H9 (cell line): ENCODE results near the gene KIF4A. TPM values are rescaled to one million over a fixed set of nuclear protein-coding genes. Genes with fewer than 3 reads are reported as not detected.

Source experiments
- DNase-seq: peaks from one replicate; pipeline ENCODE4 v3.0.0-alpha.2; 2017
- H2AFZ ChIP-seq: one replicate; pipeline ENCODE4 v1.6.1; 2013; ENCODE audit warnings: mild to moderate bottlenecking, low read length, control low read depth, moderate library complexity
- H2AK5ac ChIP-seq: 2 replicates; pipeline ENCODE4 v1.6.1; 2013; ENCODE audit warnings: low read length, control low read depth, mixed read lengths; ENCODE audit not compliant: insufficient read length
- H2BK120ac ChIP-seq: one replicate; pipeline ENCODE4 v1.6.1; 2013; ENCODE audit warnings: low read depth, mild to moderate bottlenecking, low read length, control low read depth, inconsistent platforms; ENCODE audit not compliant: poor library complexity, severe bottlenecking
- H2BK12ac ChIP-seq: 2 replicates; pipeline ENCODE4 v1.6.1; 2013; ENCODE audit warnings: low read length, control low read depth, mixed read lengths, low read depth; ENCODE audit not compliant: insufficient read length
- H2BK15ac ChIP-seq: 2 replicates; pipeline ENCODE4 v1.6.1; 2013; ENCODE audit warnings: low read depth, low read length, control low read depth
- H2BK20ac ChIP-seq: one replicate; pipeline ENCODE4 v1.6.1; 2013; ENCODE audit warnings: low read depth, mild to moderate bottlenecking, low read length, control low read depth, inconsistent platforms; ENCODE audit not compliant: poor library complexity, severe bottlenecking
- H2BK5ac ChIP-seq: 2 replicates; pipeline ENCODE4 v1.6.1; 2013; ENCODE audit warnings: low read length, control low read depth, mixed read lengths; ENCODE audit not compliant: insufficient read length
- H3K14ac ChIP-seq: 2 replicates; pipeline ENCODE4 v1.6.1; 2013; ENCODE audit warnings: low read length, control low read depth; ENCODE audit not compliant: insufficient read depth
- H3K18ac ChIP-seq: 2 replicates; pipeline ENCODE4 v1.6.1; 2013; ENCODE audit warnings: low read depth, mild to moderate bottlenecking, mixed read lengths, low read length, control low read depth; ENCODE audit not compliant: insufficient read length
- H3K23ac ChIP-seq: 2 replicates; pipeline ENCODE4 v1.6.1; 2013; ENCODE audit warnings: low read length, control low read depth, mixed read lengths, low read depth; ENCODE audit not compliant: insufficient read length
- H3K23me2 ChIP-seq: 2 replicates; pipeline ENCODE4 v1.6.1; 2013; ENCODE audit warnings: low read depth, mild to moderate bottlenecking, mixed read lengths, low read length, control low read depth; ENCODE audit not compliant: insufficient read length, poor library complexity, severe bottlenecking
- H3K27ac ChIP-seq: 2 replicates; pipeline ENCODE4 v1.5.1; 2013; ENCODE audit warnings: low read length, control low read depth, mixed read lengths, low read depth; ENCODE audit not compliant: insufficient read length
- H3K27me3 ChIP-seq: 2 replicates; pipeline ENCODE4 v1.6.1; 2013; ENCODE audit warnings: low read length, control low read depth, inconsistent platforms; ENCODE audit not compliant: insufficient read depth
- H3K4ac ChIP-seq: 2 replicates; pipeline ENCODE4 v1.6.1; 2013; ENCODE audit warnings: low read depth, mild to moderate bottlenecking, control low read depth, inconsistent platforms, low read length, moderate library complexity
- H3K4me1 ChIP-seq: 2 replicates; pipeline ENCODE4 v1.6.1; 2013; ENCODE audit warnings: low read length, control low read depth, inconsistent platforms; ENCODE audit not compliant: insufficient read depth
- H3K4me2 ChIP-seq: 2 replicates; pipeline ENCODE4 v1.6.1; 2013; ENCODE audit warnings: low read length, control low read depth, mixed read lengths; ENCODE audit not compliant: insufficient read length, insufficient read depth
- H3K56ac ChIP-seq: 2 replicates; pipeline ENCODE4 v1.6.1; 2013; ENCODE audit warnings: low read depth, mild to moderate bottlenecking, mixed read lengths, low read length, control low read depth; ENCODE audit not compliant: insufficient read length
- H3K79me1 ChIP-seq: 2 replicates; pipeline ENCODE4 v1.6.1; 2013; ENCODE audit warnings: low read depth, mild to moderate bottlenecking, moderate library complexity, low read length, control low read depth, inconsistent platforms; ENCODE audit not compliant: insufficient read depth, poor library complexity, severe bottlenecking
- H3K79me2 ChIP-seq: 2 replicates; pipeline ENCODE4 v1.6.1; 2013; ENCODE audit warnings: low read length, control low read depth, inconsistent platforms; ENCODE audit not compliant: insufficient read depth
- H3K9ac ChIP-seq: 2 replicates; pipeline ENCODE4 v1.6.1; 2013; ENCODE audit warnings: low read length, control low read depth, mixed read lengths; ENCODE audit not compliant: insufficient read length; ENCODE audit errors: extremely low read depth
- H3K9me3 ChIP-seq: one replicate; pipeline ENCODE4 v1.6.1; 2013; ENCODE audit warnings: low read depth, low read length, inconsistent platforms; ENCODE audit not compliant: control insufficient read depth
- H3T11ph ChIP-seq: one replicate; pipeline ENCODE4 v1.6.1; 2013; ENCODE audit warnings: mild to moderate bottlenecking, low read length, control low read depth, inconsistent platforms
- H4K20me1 ChIP-seq: one replicate; pipeline ENCODE4 v1.6.1; 2013; ENCODE audit not compliant: control insufficient read depth, insufficient read length, insufficient read depth
- H4K5ac ChIP-seq: 2 replicates; pipeline ENCODE4 v1.6.1; 2013; ENCODE audit warnings: low read depth, mild to moderate bottlenecking, mixed read lengths, low read length, control low read depth; ENCODE audit not compliant: insufficient read length
- H4K8ac ChIP-seq: replicated peaks from 2 replicates; pipeline ENCODE4 v1.6.1; 2013; ENCODE audit warnings: low read length, control low read depth, mixed read lengths, low read depth; ENCODE audit not compliant: insufficient read length
- H4K91ac ChIP-seq: 2 replicates; pipeline ENCODE4 v1.6.1; 2013; ENCODE audit warnings: low read depth, mild to moderate bottlenecking, moderate library complexity, mixed read lengths, low read length, control low read depth; ENCODE audit not compliant: insufficient read length
- H3K27ac Mint-ChIP-seq, 3 experiments: 2 replicates in 2 of 3; 3 replicates in 1 of 3; pipeline ENCODE4 v1.8.0; 2020 to 2021; ENCODE audit warnings: mixed read lengths in 3 of 3, mild to moderate bottlenecking in 1 of 3, moderate library complexity in 1 of 3
- H3K27me3 Mint-ChIP-seq: 2 replicates; pipeline ENCODE4 v1.8.0; 2021; ENCODE audit warnings: low read depth, mild to moderate bottlenecking, moderate library complexity, mixed read lengths
- H3K36me3 Mint-ChIP-seq, 3 experiments: 2 replicates in 2 of 3; 3 replicates in 1 of 3; pipeline ENCODE4 v1.8.0; 2020 to 2021; ENCODE audit warnings: low read depth in 3 of 3, mixed read lengths in 3 of 3; ENCODE audit not compliant: insufficient read depth in 1 of 3
- H3K4me1 Mint-ChIP-seq, 2 experiments: 2 replicates each; pipeline ENCODE4 v1.8.0; 2020; ENCODE audit warnings: mixed read lengths in 2 of 2
- H3K4me3 Mint-ChIP-seq, 2 experiments: 2 replicates in 1 of 2; 3 replicates in 1 of 2; pipeline ENCODE4 v1.8.0; 2020 to 2021; ENCODE audit warnings: mild to moderate bottlenecking in 2 of 2, mixed read lengths in 2 of 2, moderate library complexity in 1 of 2
- H3K9me3 Mint-ChIP-seq, 2 experiments: 2 replicates in 1 of 2; 3 replicates in 1 of 2; pipeline ENCODE4 v1.8.0; 2020; ENCODE audit warnings: mild to moderate bottlenecking in 2 of 2, mixed read lengths in 2 of 2, moderate library complexity in 1 of 2
- CTCF ChIP-seq: fragments of 200-600 bp; sonication (generic); conservative IDR thresholded peaks from 3 replicates; pipeline ENCODE4 v1.8.0; 2021; ENCODE audit warnings: antibody characterized with exemption, mild to moderate bottlenecking
- WGBS: extraction: QIAGEN DNeasy Blood & Tissue Kit; methylation state at CpG from one replicate; pipeline ENCODE4 v1.1.7; 2013; ENCODE audit warnings: missing lambda C conversion rate, low lambda C conversion rate, mixed read lengths; ENCODE audit not compliant: insufficient read length; ENCODE audit errors: extremely low coverage; 5-methylcytosine and 5-hydroxymethylcytosine counted together
- total RNA-seq: library from RNA; stranded (reverse); gene quantifications from 2 replicates; pipeline ENCODE4 v1.2.1, GENCODE V29; 2021

The KIF4A gene
- total RNA-seq, 1 experiment from 2014 or later = 41.8 TPM

GRCh38 chrX:70436343-70436742 lies 146.4 kb downstream of the KIF4A start:
- H4K20me1 ChIP-seq = no peaks in the 10 kb centered on the region
- H4K8ac ChIP-seq = no peak overlapping the region
- H3K4ac ChIP-seq = no peak overlapping the region
- no peak overlapping the region for H2AFZ ChIP-seq
- H3K27me3 ChIP-seq = no peaks in the 10 kb centered on the region
- H3K4me1 ChIP-seq = no peaks in the 10 kb centered on the region; the same call in 1 of the 2 replicates
- no peak overlapping the region for H4K5ac ChIP-seq
- H2BK15ac ChIP-seq = no peak overlapping the region
- no peaks in the 10 kb centered on the region for H3K79me1 ChIP-seq
- no peaks in the 10 kb centered on the region for H3K79me2 ChIP-seq
- H3T11ph ChIP-seq = no peak overlapping the region
- H3K23ac ChIP-seq = no peak overlapping the region
- no peak overlapping the region for H3K4me2 ChIP-seq
- no peak overlapping the region for H4K91ac ChIP-seq
- Mint-ChIP-seq H3K9me3 (peaks cover 71 to 77% of the 10 kb centered on the region in 2 experiments), H3K36me3 (peaks cover 0 to 13% (median 5%) of the 10 kb centered on the region in 3 experiments; a peak in 4 of 7 replicates), H3K4me1 (peaks cover 15 to 23% of the 10 kb centered on the region in 2 experiments), H3K27me3 (peaks cover 5% of the 10 kb centered on the region), H3K27ac (no peak overlapping the region), H3K4me3 (peak overlapping the region in 1 of 2 experiments; percentile 71; a peak in 3 of 5 replicates)
- H3K18ac ChIP-seq = no peak overlapping the region
- DNase-seq = peak; percentile 72
- H3K9me3 ChIP-seq = peaks cover 32% of the 10 kb centered on the region
- H3K9ac ChIP-seq = no peak overlapping the region
- no peak overlapping the region for H3K14ac ChIP-seq
- WGBS = no CpG with 5 or more reads among the region's 16 CpGs
- H2BK12ac ChIP-seq = no peak overlapping the region
- H3K27ac ChIP-seq = no peak overlapping the region
- H2BK20ac ChIP-seq = no peak overlapping the region
- no peak overlapping the region for H2AK5ac ChIP-seq
- H2BK5ac ChIP-seq = no peak overlapping the region
- no peak overlapping the region for H3K56ac ChIP-seq
- peaks cover 10% of the 10 kb centered on the region for H3K23me2 ChIP-seq
- peak; percentile 59; the same call in 2 of the 3 replicates for TF ChIP-seq CTCF
- H2BK120ac ChIP-seq = no peak overlapping the region
